Stimulated activated CD4-positive, alpha-beta T cell treated with anti-CD3 and anti-CD28 coated beads, Interleukin-1b, Interleukin-23, amount 100 ng/mL, for 4 hours (primary cell): ENCODE data around the gene HMHB1.

ENCODE experiments used
- DNase-seq, 2 donors: peaks; one replicate each; pipeline ENCODE4 v3.0.0-alpha.2; 2020; ENCODE audit warnings: low read depth in 2 of 2

The HMHB1 gene

GRCh38 chr5:143812085-143812705, at the start of gene HMHB1:
Gene HMHB1, plus strand, starts transcription at chr5:143812161.
- DNase-seq = no peak

GRCh38 chr5:143762636-143763220, 49.2 kb upstream of the HMHB1 start:
- DNase-seq = no peak

- DNase-seq = no peak
Observed at GRCh38 chr5:143767162-143767561, 44.8 kb upstream of the HMHB1 start.

DNA sequence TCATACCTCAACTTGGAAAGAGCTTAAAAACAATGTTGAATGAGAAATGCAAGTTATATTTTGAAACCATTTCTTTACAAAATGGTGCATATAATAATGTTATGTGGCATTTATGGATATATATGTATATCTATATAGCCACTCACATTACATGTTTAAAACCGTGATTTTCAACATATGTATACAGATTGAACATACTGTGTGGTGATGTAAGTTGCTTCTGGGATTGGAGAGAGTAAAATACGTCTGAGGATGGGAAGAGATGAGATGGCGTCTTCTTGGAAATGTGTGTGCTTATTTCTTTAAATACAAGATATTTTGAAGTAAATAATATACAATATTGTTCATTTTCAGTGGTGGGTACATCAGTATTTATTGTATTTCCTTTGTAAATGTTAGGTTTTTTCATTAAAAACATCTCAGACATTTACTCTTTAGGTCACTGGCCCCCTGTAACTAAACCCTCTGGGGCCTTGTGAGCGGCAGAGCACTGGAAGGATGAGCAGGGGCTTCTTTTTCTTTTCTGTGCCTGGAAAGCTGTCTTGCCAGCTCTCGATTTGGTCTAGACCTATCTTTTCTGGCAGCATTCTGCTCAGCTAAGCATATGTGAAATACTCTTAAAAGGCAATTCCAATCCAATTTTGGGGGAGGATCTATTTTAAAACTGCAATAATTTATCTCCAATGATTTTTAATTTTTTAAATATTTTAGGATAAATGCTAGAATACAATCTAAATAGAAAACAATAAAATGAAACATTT, 42.8 kb upstream of the HMHB1 start:
- no peak for DNase-seq

GRCh38 chr5:143770450-143770849, 41.5 kb upstream of the HMHB1 start:
- no peak for DNase-seq

- DNase-seq = no peak
Observed at GRCh38 chr5:143771189-143771588, 40.8 kb upstream of the HMHB1 start.

DNA sequence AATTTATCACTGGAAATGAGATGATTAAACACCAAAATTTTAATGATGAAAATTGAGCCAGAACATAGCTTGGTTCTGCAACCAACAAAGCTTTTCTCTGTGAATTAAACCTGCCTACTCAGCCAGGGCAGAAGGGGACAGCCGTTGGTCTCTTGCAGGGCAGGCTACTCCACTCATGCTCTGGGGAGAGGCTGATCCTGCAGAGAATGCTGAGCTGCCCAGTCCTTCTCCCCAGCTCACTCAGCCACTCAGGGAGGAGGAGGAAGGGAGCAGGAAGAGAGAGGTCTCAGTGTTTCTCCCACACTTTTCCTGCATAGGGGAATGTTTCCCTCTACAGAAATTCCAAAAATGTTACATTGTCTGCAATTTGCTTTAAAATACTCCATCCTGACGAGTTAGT, 40.4 kb upstream of the HMHB1 start:
- DNase-seq = no peak

- DNase-seq = no peak
Observed at GRCh38 chr5:143772621-143773020, 39.3 kb upstream of the HMHB1 start.

DNA sequence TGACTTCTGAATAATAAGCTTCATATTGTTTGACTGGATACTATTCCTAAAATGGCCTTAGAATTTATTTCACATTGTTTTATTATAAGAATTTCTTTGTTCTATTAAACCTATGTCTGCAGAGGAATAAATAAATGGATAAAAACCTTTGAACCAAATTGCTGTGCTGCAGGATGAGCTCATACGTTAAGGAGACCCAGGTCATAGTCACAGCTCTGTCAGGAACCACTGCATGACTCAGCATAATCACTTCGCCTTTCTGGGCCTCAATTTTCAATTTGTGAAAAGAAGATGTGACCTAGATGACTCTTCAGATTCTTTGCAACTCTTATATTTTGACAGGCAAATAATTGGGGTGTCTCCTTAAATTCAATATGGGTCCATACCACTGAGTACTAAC, 36.7 kb upstream of the HMHB1 start:
- DNase-seq = no peak

DNA sequence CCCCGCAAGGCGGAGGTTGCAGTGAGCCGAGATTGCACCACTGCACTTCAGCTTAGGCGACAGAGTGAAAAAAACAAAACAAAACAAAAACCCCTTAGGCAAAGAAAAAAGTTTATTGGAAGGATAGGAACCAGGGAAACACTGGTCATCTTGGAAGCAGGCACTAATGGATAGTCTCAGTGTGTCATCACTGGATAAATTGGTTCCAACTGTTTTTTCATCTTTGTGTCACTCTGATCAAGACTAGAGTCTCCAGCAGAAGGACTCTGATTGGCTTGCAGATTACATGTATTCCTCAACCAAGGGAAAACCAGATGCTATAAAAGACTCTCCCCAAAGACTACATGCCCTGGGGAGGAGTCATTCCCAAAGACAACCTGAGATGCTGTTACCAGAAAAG, 35.0 kb upstream of the HMHB1 start:
- no peak for DNase-seq

- DNase-seq = no peak
Observed at GRCh38 chr5:143779506-143779905, 32.5 kb upstream of the HMHB1 start.

DNA sequence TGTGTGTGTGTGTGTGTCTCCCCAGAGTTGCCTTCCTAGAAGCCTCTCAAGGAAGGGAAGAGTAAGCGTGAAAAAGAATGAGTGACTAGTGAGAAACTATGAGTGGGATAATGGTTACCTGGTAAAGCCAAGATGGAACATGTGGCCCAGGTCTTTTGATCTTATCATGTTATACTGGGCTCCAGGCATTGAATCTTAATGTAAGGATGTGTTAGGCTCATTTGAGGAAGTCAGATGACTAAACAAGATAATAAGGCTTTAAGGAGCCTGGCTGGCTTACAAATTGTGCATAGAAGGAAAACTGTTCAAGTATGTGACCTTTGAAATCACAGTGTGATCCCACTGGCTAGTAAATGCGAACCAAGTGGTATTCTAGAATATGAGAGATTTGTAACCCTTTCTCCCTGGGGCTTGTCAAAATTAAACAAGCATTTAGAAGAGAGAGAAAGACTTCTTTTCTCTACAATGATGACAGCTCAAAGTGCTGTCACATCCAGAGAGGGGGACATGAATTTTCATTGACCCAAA, 29.9 kb upstream of the HMHB1 start:
- DNase-seq = no peak

DNA sequence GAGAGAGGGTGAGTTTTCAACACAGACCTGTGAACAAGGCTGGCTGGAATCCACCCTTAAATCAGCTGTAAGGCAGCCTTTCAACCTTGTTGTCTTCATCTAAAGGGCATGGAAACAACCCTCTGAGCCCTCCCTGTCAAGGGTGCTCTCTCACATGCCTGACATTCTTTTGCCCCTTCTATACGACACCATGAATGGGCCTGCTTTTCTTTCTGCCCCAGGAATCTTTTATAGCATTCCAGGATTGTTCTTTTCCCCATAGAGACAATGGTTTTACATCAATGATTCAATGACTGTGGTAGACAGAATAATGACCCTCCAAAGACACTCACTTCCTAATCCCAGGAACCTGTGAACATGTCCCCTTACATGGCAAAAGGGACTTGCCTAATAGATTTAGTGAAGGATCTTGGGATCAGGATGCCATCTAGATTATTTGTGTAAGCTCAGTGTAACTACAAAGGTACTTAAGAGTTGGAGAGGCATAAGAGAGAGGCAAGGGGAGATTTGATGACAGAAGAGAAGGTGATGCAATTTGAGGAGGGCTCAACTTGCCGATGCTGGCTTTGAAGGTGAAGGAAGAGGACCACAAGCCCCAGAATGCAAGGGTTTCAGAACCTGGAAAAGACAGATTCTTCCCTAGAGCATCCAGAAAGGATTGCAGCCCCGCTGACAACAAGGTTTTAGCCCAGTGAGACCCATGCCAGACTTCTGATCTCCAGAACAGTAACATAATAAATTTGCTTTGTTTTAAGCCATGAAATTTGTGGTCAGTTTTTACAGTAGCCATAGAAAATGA, 29.2 kb upstream of the HMHB1 start:
- no peak for DNase-seq

GRCh38 chr5:143788401-143788800, 23.6 kb upstream of the HMHB1 start:
- no peak for DNase-seq

- no peak for DNase-seq
Observed at GRCh38 chr5:143790457-143791112, 21.4 kb upstream of the HMHB1 start.

GRCh38 chr5:143791848-143792731, 19.9 kb upstream of the HMHB1 start:
- no peak for DNase-seq

DNA sequence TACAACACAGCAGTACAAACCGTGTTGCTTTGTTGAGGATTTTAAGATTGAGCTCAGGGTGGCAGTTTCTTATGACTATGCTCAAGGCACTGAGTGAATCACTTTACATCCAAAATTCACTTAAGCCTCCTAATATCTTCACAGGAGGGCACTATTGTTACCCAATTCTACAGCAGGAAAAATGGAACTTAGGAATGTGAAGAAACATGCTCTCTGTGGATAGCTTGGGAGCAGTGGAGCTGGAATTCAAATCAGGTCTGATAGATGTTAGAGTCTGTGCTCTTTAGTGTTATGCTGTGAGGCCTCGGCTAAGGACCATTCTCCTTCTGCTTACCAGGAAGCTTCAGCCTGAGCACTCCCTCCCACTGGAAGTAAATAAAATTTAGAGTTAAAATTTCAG, 18.7 kb upstream of the HMHB1 start:
- DNase-seq = no peak

DNA sequence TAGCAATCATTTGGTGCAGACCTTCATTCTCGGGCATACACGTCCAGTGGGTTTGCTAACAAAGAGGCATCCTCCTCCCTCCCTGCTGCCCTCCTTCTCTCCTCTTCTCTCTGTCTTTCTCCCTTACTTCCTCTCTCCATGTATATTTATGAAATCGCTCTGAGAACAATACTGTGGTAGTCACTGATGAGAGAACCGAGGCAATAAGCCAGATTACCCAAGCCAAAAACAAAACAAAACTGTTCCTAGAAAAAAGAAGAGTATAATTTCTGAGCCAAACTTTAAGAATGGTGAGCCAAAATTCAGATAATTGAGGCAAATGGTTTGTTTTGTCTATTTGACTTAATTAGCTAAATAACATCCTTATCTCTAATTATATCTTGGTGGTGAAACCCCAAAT, 15.8 kb upstream of the HMHB1 start:
- no peak for DNase-seq

- DNase-seq = no peak
Observed at GRCh38 chr5:143796753-143797152, 15.2 kb upstream of the HMHB1 start.

DNA sequence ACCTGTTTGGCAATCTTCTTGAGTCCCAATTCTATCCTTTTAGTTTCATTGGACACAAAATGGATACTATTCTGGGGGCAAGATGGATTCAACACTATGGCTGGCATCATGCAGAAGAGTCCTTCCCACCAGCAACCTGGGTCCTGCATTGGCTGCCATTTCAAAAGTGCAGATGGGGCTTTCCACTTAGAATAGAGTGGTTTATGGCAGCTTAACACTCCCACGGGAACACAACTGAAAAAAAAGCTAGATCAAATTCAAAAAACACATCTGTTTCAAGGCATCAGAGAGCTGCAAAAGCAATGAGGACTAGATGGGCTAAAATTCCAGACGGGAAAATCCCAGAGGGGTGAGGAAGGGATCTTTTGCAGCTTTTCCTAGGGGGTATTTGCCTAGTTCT, 11.2 kb upstream of the HMHB1 start:
- no peak for DNase-seq
